Trophoblast cell (in vitro differentiated cells and primary cell): Measurements from ENCODE around the gene CD81.
A peak's percentile ranks its signal among the peaks of the same experiment; 100 is the strongest.

ENCODE experiments used
- DNase-seq, 2 donors: peaks; one replicate each; pipeline ENCODE4 v3.0.0-alpha.2; 2016
- H2AFZ ChIP-seq: 2 replicates; pipeline ENCODE4 v1.6.1; 2013; ENCODE audit warnings: low read length, moderate library complexity, mild to moderate bottlenecking; ENCODE audit not compliant: insufficient read depth, poor library complexity
- H2AK5ac ChIP-seq: 2 replicates; pipeline ENCODE4 v1.6.1; 2013; ENCODE audit warnings: mild to moderate bottlenecking, low read length
- H2BK120ac ChIP-seq: 2 replicates; pipeline ENCODE4 v1.6.1; 2013; ENCODE audit warnings: low read length, mild to moderate bottlenecking, moderate library complexity; ENCODE audit not compliant: insufficient read depth, poor library complexity
- H2BK12ac ChIP-seq: 2 replicates; pipeline ENCODE4 v1.6.1; 2013; ENCODE audit warnings: mild to moderate bottlenecking, low read length, moderate library complexity
- H2BK5ac ChIP-seq: 2 replicates; pipeline ENCODE4 v1.6.1; 2013; ENCODE audit warnings: low read length, low read depth, moderate library complexity, mild to moderate bottlenecking; ENCODE audit not compliant: poor library complexity
- H3K14ac ChIP-seq: 2 replicates; pipeline ENCODE4 v1.6.1; 2013; ENCODE audit warnings: mild to moderate bottlenecking, low read length
- H3K18ac ChIP-seq: 2 replicates; pipeline ENCODE4 v1.6.1; 2013; ENCODE audit warnings: mild to moderate bottlenecking, low read length
- H3K23ac ChIP-seq: 2 replicates; pipeline ENCODE4 v1.6.1; 2013; ENCODE audit warnings: low read length
- H3K27ac ChIP-seq: 2 replicates; pipeline ENCODE4 v1.5.1; 2013; ENCODE audit warnings: low read depth, mild to moderate bottlenecking, inconsistent platforms, low read length, moderate library complexity
- H3K27me3 ChIP-seq: 2 replicates; pipeline ENCODE4 v1.6.1; 2013; ENCODE audit warnings: inconsistent platforms, mild to moderate bottlenecking, low read length, moderate library complexity; ENCODE audit not compliant: insufficient read depth
- H3K36me3 ChIP-seq, 2 experiments: 1 replicate in 1 of 2; 2 replicates in 1 of 2; pipeline ENCODE4 v1.6.1; 2013; ENCODE audit warnings: low read length in 2 of 2, mild to moderate bottlenecking in 2 of 2, moderate library complexity in 1 of 2; ENCODE audit not compliant: insufficient read depth in 2 of 2, control insufficient read depth in 1 of 2
- H3K4ac ChIP-seq: 2 replicates; pipeline ENCODE4 v1.6.1; 2013; ENCODE audit warnings: low read depth, mild to moderate bottlenecking, low read length, moderate library complexity
- H3K4me1 ChIP-seq, 2 experiments: 1 replicate in 1 of 2; 2 replicates in 1 of 2; pipeline ENCODE4 v1.6.1; 2013; ENCODE audit warnings: low read length in 2 of 2, mild to moderate bottlenecking in 2 of 2, moderate library complexity in 1 of 2; ENCODE audit not compliant: insufficient read depth in 2 of 2, control insufficient read depth in 1 of 2
- H3K4me2 ChIP-seq: 2 replicates; pipeline ENCODE4 v1.6.1; 2013; ENCODE audit warnings: inconsistent platforms, mild to moderate bottlenecking, low read length, moderate library complexity
- H3K4me3 ChIP-seq: 2 replicates; pipeline ENCODE4 v1.5.1; 2013; ENCODE audit warnings: mild to moderate bottlenecking, low read depth, low read length, inconsistent platforms
- H3K79me1 ChIP-seq: one replicate; pipeline ENCODE4 v1.6.1; 2013; ENCODE audit warnings: low read length
- H3K79me2 ChIP-seq: 2 replicates; pipeline ENCODE4 v1.6.1; 2013; ENCODE audit warnings: low read length, mild to moderate bottlenecking; ENCODE audit not compliant: control insufficient read depth, insufficient read depth, poor library complexity
- H3K9ac ChIP-seq: 2 replicates; pipeline ENCODE4 v1.6.1; 2013; ENCODE audit warnings: mild to moderate bottlenecking, low read length
- H3K9me3 ChIP-seq: 2 replicates; pipeline ENCODE4 v1.6.1; 2013; ENCODE audit warnings: low read depth, mild to moderate bottlenecking, control low read depth, inconsistent platforms, low read length; ENCODE audit not compliant: insufficient read depth
- H4K12ac ChIP-seq: 2 replicates; pipeline ENCODE4 v1.6.1; 2013; ENCODE audit warnings: low read depth, mild to moderate bottlenecking, low read length, moderate library complexity
- H4K8ac ChIP-seq: 2 replicates; pipeline ENCODE4 v1.6.1; 2013; ENCODE audit warnings: low read depth, mild to moderate bottlenecking, low read length, moderate library complexity
- H4K91ac ChIP-seq: one replicate; pipeline ENCODE4 v1.6.1; 2013; ENCODE audit warnings: low read depth, mild to moderate bottlenecking, low read length, moderate library complexity
- WGBS: extraction: QIAGEN DNeasy Blood & Tissue Kit; methylation state at CpG from one replicate; pipeline ENCODE4 v1.1.7; 2013; ENCODE audit warnings: missing lambda C conversion rate; ENCODE audit not compliant: insufficient read length, insufficient coverage; ENCODE audit errors: extremely low coverage; 5-methylcytosine and 5-hydroxymethylcytosine counted together

Gene CD81

GRCh38 chr11:2398664-2399355, 21.7 kb downstream of the CD81 start:
- no peak overlapping the region for H3K9ac ChIP-seq
- H2BK120ac ChIP-seq: no peak overlapping the region
- no peak overlapping the region for H3K14ac ChIP-seq
- no peak overlapping the region for H3K27ac ChIP-seq
- peak overlapping the region; percentile 77 for H3K4me2 ChIP-seq
- peaks cover 12 to 16% of the 10 kb centered on the region in 2 experiments for H3K4me1 ChIP-seq
- H4K12ac ChIP-seq: no peak overlapping the region
- no peak overlapping the region for H3K23ac ChIP-seq
- H2BK5ac ChIP-seq: no peak overlapping the region
- no peaks in the 10 kb centered on the region for H3K9me3 ChIP-seq
- peaks cover 11% of the 10 kb centered on the region for H3K79me1 ChIP-seq
- H3K18ac ChIP-seq: no peak overlapping the region
- H3K4me3 ChIP-seq: no peak overlapping the region
- WGBS: no CpG with 5 or more reads among the region's 7 CpGs
- peaks cover 10% of the 10 kb centered on the region for H3K79me2 ChIP-seq
- H2BK12ac ChIP-seq: no peak overlapping the region
- no peaks in the 10 kb centered on the region for H3K27me3 ChIP-seq
- H4K91ac ChIP-seq: no peak overlapping the region
- no peak overlapping the region for H3K4ac ChIP-seq
- H4K8ac ChIP-seq: peak overlapping the region; percentile 17
- H2AFZ ChIP-seq: no peak overlapping the region
- no peak for DNase-seq
- no peak overlapping the region for H2AK5ac ChIP-seq
- H3K36me3 ChIP-seq: peaks cover 54 to 58% of the 10 kb centered on the region in 2 experiments

GRCh38 chr11:2399488-2400068, 22.5 kb downstream of the CD81 start:
- H3K79me2 ChIP-seq: peaks cover 10% of the 10 kb centered on the region
- peak overlapping the region; percentile 16 for H2BK120ac ChIP-seq
- H3K9ac ChIP-seq: peak overlapping the region; percentile 77
- no CpG with 5 or more reads among the region's 23 CpGs for WGBS
- H3K36me3 ChIP-seq: peaks cover 49 to 54% of the 10 kb centered on the region in 2 experiments
- H2AFZ ChIP-seq: peak overlapping the region; percentile 64
- H4K12ac ChIP-seq: peak overlapping the region; percentile 78
- peaks cover 12 to 16% of the 10 kb centered on the region in 2 experiments for H3K4me1 ChIP-seq
- H4K91ac ChIP-seq: peak overlapping the region; percentile 87
- H3K4me3 ChIP-seq: peak overlapping the region; percentile 80
- peaks cover 11% of the 10 kb centered on the region for H3K79me1 ChIP-seq
- peak overlapping the region; percentile 52 for H2BK5ac ChIP-seq
- H3K18ac ChIP-seq: peak overlapping the region; percentile 79
- no peaks in the 10 kb centered on the region for H3K27me3 ChIP-seq
- peak; percentile 4 to 37 for DNase-seq
- H3K4ac ChIP-seq: peak overlapping the region; percentile 3
- peak overlapping the region; percentile 45 for H3K27ac ChIP-seq
- H3K14ac ChIP-seq: peak overlapping the region; percentile 81
- H3K9me3 ChIP-seq: no peaks in the 10 kb centered on the region
- no peak overlapping the region for H2BK12ac ChIP-seq
- no peak overlapping the region for H3K23ac ChIP-seq
- peak overlapping the region; percentile 77 for H3K4me2 ChIP-seq
- peak overlapping the region; percentile 98 for H4K8ac ChIP-seq
- peak overlapping the region; percentile 51 for H2AK5ac ChIP-seq

- peak; percentile 100 for DNase-seq
- Histone ChIP-seq H4K91ac (peak within 1 kb of the TSS; percentile 94), H3K9ac (peak within 1 kb of the TSS; percentile 100), H3K27me3 (no peaks in the 10 kb centered on the region), H2AK5ac (peak within 1 kb of the TSS; percentile 98), H3K4me2 (peak within 1 kb of the TSS; percentile 94), H2AFZ (peak within 1 kb of the TSS; percentile 64), H3K36me3 (peaks cover 44 to 49% of the 10 kb centered on the region in 2 experiments), H2BK120ac (peak within 1 kb of the TSS; percentile 86), H3K4ac (peak within 1 kb of the TSS; percentile 96), H3K79me1 (peaks cover 11% of the 10 kb centered on the region), H4K8ac (peak within 1 kb of the TSS; percentile 98), H3K14ac (peak within 1 kb of the TSS; percentile 92), H3K4me3 (peak within 1 kb of the TSS; percentile 96), H3K9me3 (no peaks in the 10 kb centered on the region), H3K79me2 (peaks cover 10% of the 10 kb centered on the region), H4K12ac (peak within 1 kb of the TSS; percentile 78), H3K4me1 (peaks cover 12 to 16% of the 10 kb centered on the region in 2 experiments), H2BK12ac (no peak within 1 kb of the TSS), H3K18ac (peak within 1 kb of the TSS; percentile 79), H3K23ac (no peak within 1 kb of the TSS), H3K27ac (peak within 1 kb of the TSS; percentile 45), H2BK5ac (peak within 1 kb of the TSS; percentile 52)
- no CpG with 5 or more reads among the region's 66 CpGs for WGBS
These were observed 23.1 kb downstream of the CD81 start, which contains the start of gene TSSC4 for GRCh38 chr11:2400069-2400761. TSS of gene TSSC4 (plus strand) at chr11:2400750. CDS start at chr11:2402634, 1,884 bp downstream.

- Histone ChIP-seq H4K8ac (peak overlapping the region; percentile 96), H3K36me3 (peaks cover 38 to 42% of the 10 kb centered on the region in 2 experiments), H3K4me2 (peak overlapping the region; percentile 94), H3K79me1 (peaks cover 11% of the 10 kb centered on the region), H2BK120ac (peak overlapping the region; percentile 86), H3K14ac (peak overlapping the region; percentile 92), H3K79me2 (peaks cover 10% of the 10 kb centered on the region), H3K27me3 (no peaks in the 10 kb centered on the region), H4K12ac (peak overlapping the region; percentile 76), H3K4me1 (peaks cover 12 to 16% of the 10 kb centered on the region in 2 experiments), H2BK12ac (no peak overlapping the region), H4K91ac (peak overlapping the region; percentile 94), H3K9me3 (no peaks in the 10 kb centered on the region), H3K27ac (peak overlapping the region; percentile 30), H3K4ac (peak overlapping the region; percentile 96), H3K18ac (peak overlapping the region; percentile 51), H3K9ac (peak overlapping the region; percentile 100), H2AK5ac (peak overlapping the region; percentile 98), H3K4me3 (peak overlapping the region; percentile 96), H2AFZ (peak overlapping the region; percentile 42), H2BK5ac (peak overlapping the region; percentile 52), H3K23ac (no peak overlapping the region)
- WGBS: no CpG with 5 or more reads among the region's 55 CpGs
- no peak for DNase-seq
These were observed 23.8 kb downstream of the CD81 start for GRCh38 chr11:2400762-2401435.
